H1 (cell line): Measurements from ENCODE around the gene EYA2.

Source experiments
- CTCF ChIP-seq, 3 experiments: IDR thresholded peaks; 1 replicate in 2 of 3; 2 replicates in 1 of 3; pipeline versions ENCODE4 v1.5.1 to v1.6.1; 2011; ENCODE audit warnings: low read length in 3 of 3, mild to moderate bottlenecking in 3 of 3, inconsistent platforms in 2 of 3, low read depth in 1 of 3, moderate library complexity in 1 of 3; ENCODE audit not compliant: insufficient read depth in 1 of 3; ENCODE audit errors: control extremely low read depth in 1 of 3
- EP300 ChIP-seq, 2 experiments: IDR thresholded peaks; 1 replicate in 1 of 2; 2 replicates in 1 of 2; pipeline ENCODE4 v1.6.1; 2011 to 2012; ENCODE audit warnings: low read depth in 2 of 2, low read length in 2 of 2, mild to moderate bottlenecking in 2 of 2, borderline replicate concordance in 1 of 2, inconsistent platforms in 1 of 2, moderate library complexity in 1 of 2
- JUND ChIP-seq: IDR thresholded peaks from 2 replicates; pipeline ENCODE4 v1.6.1; 2011; ENCODE audit warnings: mild to moderate bottlenecking, improper control_type of control experiment, low read length
- POLR2A ChIP-seq, 2 experiments: IDR thresholded peaks; 1 replicate in 1 of 2; 2 replicates in 1 of 2; pipeline ENCODE4 v1.6.1; 2011; ENCODE audit warnings: low read depth in 2 of 2, low read length in 2 of 2, mild to moderate bottlenecking in 2 of 2; ENCODE audit errors: control extremely low read depth in 1 of 2

GRCh38 chr20:47019121-47019824 is 124.6 kb downstream of the EYA2 start:
- TF ChIP-seq JUND (no peak), CTCF (IDR thresholded peaks at IDR 0.05; ENCODE audit: control extremely low read depth in 1 of 3, insufficient read depth in 1 of 3, low read depth in 1 of 3, low read length in 3 of 3) (no peak), POLR2A (IDR thresholded peaks at IDR 0.05; ENCODE audit: control extremely low read depth in 1 of 2, low read depth in 2 of 2, low read length in 2 of 2) (no peak), EP300 (IDR thresholded peaks at IDR 0.05; ENCODE audit: borderline replicate concordance in 1 of 2, low read depth in 2 of 2, low read length in 2 of 2) (no peak)
